ENCODE data around the gene NOTCH2NLA.
"Not testable (repeated sequence)": the region's sequence is repeated elsewhere in the genome, so short reads cannot be mapped to it uniquely, and the experiment has no call there.

DNA sequence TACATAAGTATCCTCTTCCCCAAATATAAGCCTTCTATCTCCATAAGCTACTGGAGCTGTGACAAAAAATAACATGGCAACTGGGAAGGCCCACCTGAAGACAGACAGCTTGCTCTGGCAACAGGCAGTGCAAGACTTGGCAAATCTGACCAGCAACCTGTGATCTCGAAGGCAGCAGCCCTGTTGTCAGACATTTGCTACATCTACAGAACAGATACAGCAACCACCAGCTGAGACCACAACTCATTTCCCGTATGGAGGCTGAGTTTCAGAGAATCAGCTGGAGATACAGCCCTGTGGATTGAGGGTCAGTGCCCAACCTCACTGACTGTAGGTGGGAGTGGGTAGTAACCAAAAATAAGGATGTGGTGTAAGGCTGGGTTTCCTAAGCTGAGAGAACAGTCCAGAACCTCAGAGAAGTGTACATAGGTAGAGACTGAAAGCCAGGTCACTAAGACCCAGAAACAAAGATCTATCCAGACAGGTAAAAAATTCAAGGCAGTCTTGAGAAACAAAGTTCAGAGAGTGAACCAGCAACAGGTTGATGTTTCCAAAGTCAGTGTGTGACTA lies 37.4 kb upstream of the NOTCH2NLA start:
- not testable (repeated sequence) for TF ChIP-seq CTCF (IDR thresholded peaks at IDR 0.05; ENCODE audit: insufficient read depth, low read depth, low read length); EZH2 (IDR thresholded peaks at IDR 0.05; ENCODE audit: insufficient read depth, low read length)
